Measurements from ENCODE around the gene IGLON5. TPM values are rescaled to one million over a fixed set of nuclear protein-coding genes. Genes with fewer than 3 reads are reported as not detected.

The IGLON5 gene
- total RNA-seq, 4 donors from 2014 or later = 0.27 TPM; not detected in 3

- Histone ChIP-seq H3K36me3 (no peaks in the 10 kb centered on the region), H3K27ac (no peak overlapping the region), H3K27me3 (no peaks in the 10 kb centered on the region), H3K4me3 (no peak overlapping the region), H3K9me3 (no peaks in the 10 kb centered on the region), H3K4me1 (peaks cover 0 to 18% (median 12%) of the 10 kb centered on the region in 4 donors)
- DNase-seq = no peak
- intact Hi-C loops (cut with DNase I; ENCODE audit: low total_unique reads) (loop anchor here (5.0 to 10.0 kb wide), 2 partner anchors 87 to 104 kb away; no protein-coding TSS in a partner anchor), in situ Hi-C loops (cut with MboI; ENCODE audit: low pct_ligation_motif_present in 1 of 4, low pct_unique_long_range_greater_than_20kb in 1 of 4, low sequenced_read_pairs in 3 of 4) (loop anchor here in 2 of 4 donors (10.0 to 25.0 kb wide), 2 partner anchors 87 to 99 kb away; no protein-coding TSS in a partner anchor)
- WGBS, 2 donors (ENCODE audit: low coverage in 1 of 2) = 85 to 89% methylated on average over 4 to 18 of the region's 19 CpGs
- TF ChIP-seq POLR2A (IDR thresholded peaks at IDR 0.05) (no peak), CTCF (IDR thresholded peaks at IDR 0.05) (no peak), POLR2AphosphoS5 (IDR thresholded peaks at IDR 0.05) (no peak), EP300 (IDR thresholded peaks at IDR 0.05; ENCODE audit: low read depth) (no peak)
Observed at GRCh38 chr19:51337861-51338562, 26.6 kb downstream of the IGLON5 start.

- in situ Hi-C loops (cut with MboI; ENCODE audit: low pct_ligation_motif_present in 1 of 4, low pct_unique_long_range_greater_than_20kb in 1 of 4, low sequenced_read_pairs in 3 of 4) (loop anchor here in 2 of 4 donors (10.0 to 25.0 kb wide), 2 partner anchors 86 to 99 kb away; no protein-coding TSS in a partner anchor), intact Hi-C loops (cut with DNase I; ENCODE audit: low total_unique reads) (loop anchor here (5.0 to 10.0 kb wide), 2 partner anchors 86 to 104 kb away; no protein-coding TSS in a partner anchor)
- Histone ChIP-seq H3K4me1 (peaks cover 0 to 18% (median 12%) of the 10 kb centered on the region in 4 donors), H3K36me3 (no peaks in the 10 kb centered on the region), H3K27me3 (no peaks in the 10 kb centered on the region), H3K27ac (peak overlapping the region; percentile 80 to 93 (median 84)), H3K9me3 (no peaks in the 10 kb centered on the region), H3K4me3 (peak overlapping the region; percentile 24 to 77 (median 50))
- TF ChIP-seq CTCF (IDR thresholded peaks at IDR 0.05) (peak; percentile 90 to 96 (median 92)), POLR2A (IDR thresholded peaks at IDR 0.05) (no peak)
- WGBS, 2 donors (ENCODE audit: low coverage in 1 of 2) = 4 to 7% methylated on average over 14 to 29 of the region's 43 CpGs
- DNase-seq = peak; percentile 90
Observed at GRCh38 chr19:51338563-51339312, 27.3 kb downstream of the IGLON5 start.

- no peak for DNase-seq
- peaks cover 0 to 18% (median 12%) of the 10 kb centered on the region in 4 donors for H3K4me1 ChIP-seq
- 0 to 2% methylated on average over 10 of the region's 10 CpGs for WGBS, 2 donors (ENCODE audit: low coverage in 1 of 2)
- H3K4me3 ChIP-seq = peak overlapping the region; percentile 24 to 77 (median 50)
- H3K36me3 ChIP-seq = no peaks in the 10 kb centered on the region
- no peaks in the 10 kb centered on the region for H3K27me3 ChIP-seq
- TF ChIP-seq EP300 (IDR thresholded peaks at IDR 0.05; ENCODE audit: low read depth) (no peak), POLR2A (IDR thresholded peaks at IDR 0.05) (no peak), CTCF (IDR thresholded peaks at IDR 0.05) (no peak), POLR2AphosphoS5 (IDR thresholded peaks at IDR 0.05) (no peak)
- in situ Hi-C loops (cut with MboI; ENCODE audit: low pct_ligation_motif_present in 1 of 4, low pct_unique_long_range_greater_than_20kb in 1 of 4, low sequenced_read_pairs in 3 of 4) = loop anchor here in 2 of 4 donors (10.0 to 25.0 kb wide), 2 partner anchors 86 to 98 kb away; no protein-coding TSS in a partner anchor
- no peaks in the 10 kb centered on the region for H3K9me3 ChIP-seq
- peak overlapping the region; percentile 80 to 93 (median 84) for H3K27ac ChIP-seq
- intact Hi-C loops (cut with DNase I; ENCODE audit: low total_unique reads) = loop anchor here (5.0 to 10.0 kb wide), 2 partner anchors 86 to 103 kb away; no protein-coding TSS in a partner anchor
Observed at GRCh38 chr19:51339313-51339686, 27.9 kb downstream of the IGLON5 start.
